NCI-H510A treated with DMSO at 0.1 percent for 48 hours (cell line): ENCODE results near the gene RTP1.
"Not testable (repeated sequence)": the region's sequence is repeated elsewhere in the genome, so short reads cannot be mapped to it uniquely, and the experiment has no call there.

ENCODE experiments used
- DNase-seq: peaks from one replicate; lab custom pipeline; 2025; lab: John Stamatoyannopoulos, UW

RTP1 gene, protein sequence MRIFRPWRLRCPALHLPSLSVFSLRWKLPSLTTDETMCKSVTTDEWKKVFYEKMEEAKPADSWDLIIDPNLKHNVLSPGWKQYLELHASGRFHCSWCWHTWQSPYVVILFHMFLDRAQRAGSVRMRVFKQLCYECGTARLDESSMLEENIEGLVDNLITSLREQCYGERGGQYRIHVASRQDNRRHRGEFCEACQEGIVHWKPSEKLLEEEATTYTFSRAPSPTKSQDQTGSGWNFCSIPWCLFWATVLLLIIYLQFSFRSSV

DNA sequence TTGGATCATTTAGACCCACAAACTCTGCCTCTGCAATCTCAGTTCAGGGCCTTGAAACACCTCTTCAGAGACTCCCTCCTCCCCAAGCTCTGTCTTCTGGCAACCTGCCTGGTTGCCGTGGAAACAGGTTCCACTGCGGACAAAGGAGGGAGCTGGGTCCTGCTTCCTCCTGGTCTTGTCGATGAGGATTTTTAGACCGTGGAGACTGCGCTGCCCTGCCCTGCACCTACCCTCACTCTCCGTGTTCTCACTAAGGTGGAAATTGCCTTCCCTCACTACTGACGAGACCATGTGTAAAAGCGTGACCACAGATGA is at the start of gene RTP1:
RTP1 (plus strand) TSS at position 152 of the 315 bp plus-strand sequence; CDS start at position 182, 30 bp downstream.
- DNase-seq: no peak

GRCh38 chr3:187150186-187150585 is 47.1 kb upstream of the RTP1 start:
- DNase-seq: no peak

- DNase-seq: no peak
These were observed 46.7 kb upstream of the RTP1 start for GRCh38 chr3:187150599-187150998.

- no peak for DNase-seq
These were observed 35.7 kb upstream of the RTP1 start for GRCh38 chr3:187161556-187161955.

DNA sequence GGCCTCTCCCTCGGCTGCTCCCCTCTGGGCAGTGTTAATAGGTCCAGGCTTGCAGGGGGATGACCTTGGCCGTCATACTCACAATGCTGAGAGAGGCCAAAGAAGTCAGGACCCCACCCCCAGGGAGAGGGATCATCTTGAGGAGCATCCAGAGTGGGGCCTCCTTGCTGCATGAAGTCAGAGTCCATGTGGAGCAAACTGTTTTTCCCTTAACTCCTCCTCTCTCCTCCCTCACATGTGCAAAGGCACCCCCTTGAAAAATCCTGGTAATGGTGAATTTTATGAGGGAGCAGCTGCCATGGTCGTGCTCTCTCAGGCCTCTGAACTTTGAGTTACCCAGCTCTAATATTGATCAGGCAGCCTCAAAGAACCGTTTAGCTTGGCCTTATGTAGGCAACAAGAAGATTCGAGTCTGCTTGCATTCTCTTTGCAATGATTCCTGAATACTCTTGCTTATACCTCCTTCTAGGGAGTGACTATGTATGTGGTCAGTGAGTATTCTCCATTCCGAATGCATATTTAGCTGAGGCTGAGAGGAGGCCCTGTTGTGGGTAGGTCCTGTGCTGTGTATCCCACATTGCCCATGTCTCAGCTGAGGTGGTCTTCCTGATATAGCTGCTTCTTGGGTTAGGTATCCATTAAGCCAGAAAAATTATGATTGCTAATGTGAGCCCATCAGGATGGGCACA is 34.9 kb upstream of the RTP1 start:
- no peak for DNase-seq

- DNase-seq: peak; percentile 84
These were observed 32.1 kb upstream of the RTP1 start for GRCh38 chr3:187165144-187165543.

DNA sequence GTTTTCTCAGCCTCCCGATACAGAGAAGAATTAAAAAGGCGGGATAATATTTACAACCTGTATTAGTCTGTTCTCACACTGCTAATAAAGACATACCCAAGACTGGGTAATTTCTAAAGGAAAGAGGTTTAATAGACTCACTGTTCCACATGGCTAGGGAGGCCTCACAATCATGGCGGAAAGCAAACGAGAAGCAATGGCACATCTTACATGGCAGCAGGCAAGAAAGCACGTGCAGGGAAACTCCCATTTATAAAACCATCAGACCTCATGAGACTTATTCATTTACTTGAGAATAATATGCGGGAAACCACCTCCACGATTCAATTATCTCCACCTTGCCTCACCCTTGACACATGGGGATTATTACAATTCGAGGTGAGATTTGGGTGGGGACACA is 30.5 kb upstream of the RTP1 start:
- DNase-seq: no peak

- DNase-seq: no peak
These were observed 29.5 kb upstream of the RTP1 start for GRCh38 chr3:187167777-187168176.

DNA sequence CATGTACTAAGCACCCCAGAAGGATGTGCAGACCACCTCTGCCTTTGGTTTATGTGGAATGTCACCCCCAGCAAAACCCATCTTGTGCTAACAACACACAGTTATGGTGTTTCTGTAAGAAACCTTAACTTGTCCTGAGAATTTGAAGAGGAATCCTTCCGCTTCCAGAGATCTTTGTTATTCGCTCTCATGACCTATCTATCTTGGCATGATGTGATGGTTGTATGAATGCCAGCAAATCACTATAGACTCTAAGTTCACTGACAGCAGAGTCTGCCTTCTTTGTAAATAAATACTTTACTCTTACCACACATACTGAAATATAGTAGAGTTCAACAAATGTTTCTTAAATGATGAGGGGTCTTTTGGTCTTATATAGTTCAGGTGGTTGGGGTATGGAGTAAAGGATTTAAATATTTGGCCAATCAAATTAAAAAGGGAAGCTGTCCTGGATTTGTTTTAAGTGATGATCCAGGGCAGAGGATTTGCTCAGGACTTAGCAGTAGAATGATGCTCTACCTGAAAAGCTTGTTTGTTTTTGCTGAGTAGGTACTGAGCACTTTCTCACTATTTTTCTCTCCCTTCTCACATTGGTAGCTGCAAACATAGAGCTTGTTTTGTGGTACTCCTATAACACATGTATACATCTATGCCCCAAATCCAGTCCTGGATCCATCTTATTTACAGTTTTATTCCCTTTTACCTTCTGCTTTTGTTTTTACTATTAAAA is 27.9 kb upstream of the RTP1 start:
- DNase-seq: no peak

DNA sequence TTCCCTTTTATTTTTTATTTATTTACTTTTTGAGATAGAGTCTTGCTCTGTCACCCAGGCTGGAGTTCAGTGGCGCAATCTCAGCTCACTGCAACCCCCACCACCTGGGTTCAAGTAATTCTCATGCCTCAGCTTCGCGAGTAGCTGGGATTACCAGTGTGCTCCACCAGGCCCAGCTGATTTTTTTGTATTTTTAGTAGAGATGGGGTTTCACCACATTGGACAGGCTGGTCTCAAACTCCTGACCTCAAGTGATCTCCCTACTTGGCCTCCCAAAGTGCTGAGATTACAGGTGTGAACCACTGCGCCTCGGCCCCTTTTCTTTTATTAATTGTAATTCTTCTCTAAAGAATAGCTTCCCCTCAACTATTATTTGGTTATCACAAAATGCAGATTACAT is 26.4 kb upstream of the RTP1 start:
- not testable (repeated sequence) for DNase-seq

DNA sequence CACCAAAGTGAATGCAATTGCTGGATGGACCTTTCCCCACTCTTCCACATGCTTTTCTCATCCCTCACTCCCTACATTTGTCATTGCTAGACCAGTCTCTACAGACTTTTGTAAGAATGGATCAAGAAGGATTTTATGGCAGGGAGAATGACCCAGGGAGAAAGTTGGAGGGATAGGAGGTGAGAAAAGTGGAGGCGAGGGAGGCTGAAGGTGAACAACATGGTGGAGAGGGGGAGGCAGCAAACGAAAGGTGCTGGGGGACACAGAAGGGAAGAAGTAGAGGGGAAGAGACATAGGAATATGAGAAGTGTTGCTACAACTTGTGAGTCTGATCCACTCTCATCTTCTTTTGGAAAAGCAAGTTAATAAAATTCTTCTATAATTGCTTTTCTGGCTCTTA is 24.4 kb upstream of the RTP1 start:
- no peak for DNase-seq

- DNase-seq: no peak
These were observed 15.7 kb upstream of the RTP1 start for GRCh38 chr3:187181454-187182170.

DNA sequence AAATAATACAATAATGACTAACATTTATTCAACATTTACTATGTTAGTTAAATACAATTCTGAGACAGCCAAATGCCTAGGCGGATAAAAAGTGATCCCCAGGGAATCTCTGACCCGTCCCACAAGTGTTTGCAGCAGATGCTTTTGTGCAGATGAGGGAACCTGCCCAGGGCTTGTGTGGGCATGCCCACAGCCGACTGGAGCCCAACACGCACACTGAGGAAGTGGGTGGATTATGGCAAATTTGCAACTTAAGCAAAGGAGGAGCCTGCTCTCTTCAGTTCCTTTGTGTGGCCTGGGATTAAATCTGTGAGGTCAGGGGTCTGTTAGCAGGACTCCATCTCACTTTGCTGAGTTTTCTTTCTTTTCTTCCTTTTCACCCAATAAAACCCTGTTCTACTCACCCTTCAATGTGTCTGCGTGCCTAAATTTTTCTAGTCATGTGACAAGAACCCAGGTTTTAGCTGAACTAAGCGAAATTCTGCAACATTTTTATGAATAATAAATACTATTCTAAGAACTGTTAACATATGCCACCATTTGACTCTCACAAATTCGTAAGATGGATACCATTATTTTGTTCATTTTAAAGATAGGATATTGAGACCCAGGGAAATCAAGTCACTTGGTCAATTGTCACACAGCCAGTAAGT is 13.9 kb upstream of the RTP1 start:
- no peak for DNase-seq

DNA sequence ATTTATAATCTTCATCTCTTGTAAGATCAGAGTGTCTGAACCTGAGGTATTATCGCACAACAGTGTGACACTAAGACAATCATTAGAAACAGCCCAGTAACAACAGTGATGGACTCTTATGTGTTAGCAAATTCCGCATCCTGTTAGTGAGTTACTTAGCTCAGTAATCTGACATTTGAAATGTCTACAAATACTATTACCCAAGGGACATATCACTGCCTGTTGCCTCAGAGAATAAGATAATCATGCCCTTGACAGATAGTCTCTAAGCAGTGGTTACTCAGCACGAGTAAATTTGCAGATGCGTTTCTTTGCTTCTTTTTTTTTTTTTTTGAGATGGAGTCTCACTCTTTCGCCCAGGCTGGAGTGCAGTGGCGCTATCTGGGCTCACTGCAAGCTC is 13.4 kb upstream of the RTP1 start:
- no peak for DNase-seq

- no peak for DNase-seq
These were observed 11.5 kb upstream of the RTP1 start for GRCh38 chr3:187185759-187186158.

- no peak for DNase-seq
These were observed 10.9 kb upstream of the RTP1 start for GRCh38 chr3:187186375-187186774.

DNA sequence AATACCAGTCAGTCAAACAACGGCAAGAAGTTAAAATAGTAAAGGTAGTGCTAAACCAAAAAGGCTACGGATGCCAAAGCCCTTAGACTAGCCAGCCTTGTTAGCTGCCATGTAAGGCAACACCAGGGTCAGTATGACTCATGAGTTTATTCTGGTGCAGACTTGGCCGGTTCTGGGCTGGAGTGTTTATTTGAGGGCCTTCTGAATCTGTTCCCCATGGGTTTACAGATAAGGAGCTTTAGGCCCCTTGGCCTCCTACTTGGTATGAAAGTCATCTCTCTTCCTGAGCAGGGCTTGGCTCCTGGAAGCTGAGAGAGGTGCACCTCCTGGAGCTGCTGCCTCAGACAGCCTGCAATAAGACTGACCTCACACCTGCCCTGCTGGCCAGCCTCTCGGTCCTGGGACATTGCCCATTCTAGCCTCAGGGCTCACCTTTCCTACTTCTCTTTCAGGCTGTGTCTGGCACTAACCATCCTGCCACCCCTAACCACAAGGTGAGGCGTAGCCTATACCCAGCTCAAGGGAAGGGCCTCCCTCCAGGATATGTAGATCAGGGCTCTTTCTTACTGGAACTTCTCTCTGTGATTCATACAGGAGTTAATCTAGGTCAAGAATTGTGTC is 10.4 kb upstream of the RTP1 start:
- no peak for DNase-seq

- DNase-seq: no peak
These were observed 8.4 kb upstream of the RTP1 start for GRCh38 chr3:187188931-187189330.

- no peak for DNase-seq
These were observed 6.0 kb upstream of the RTP1 start for GRCh38 chr3:187191271-187191670.

DNA sequence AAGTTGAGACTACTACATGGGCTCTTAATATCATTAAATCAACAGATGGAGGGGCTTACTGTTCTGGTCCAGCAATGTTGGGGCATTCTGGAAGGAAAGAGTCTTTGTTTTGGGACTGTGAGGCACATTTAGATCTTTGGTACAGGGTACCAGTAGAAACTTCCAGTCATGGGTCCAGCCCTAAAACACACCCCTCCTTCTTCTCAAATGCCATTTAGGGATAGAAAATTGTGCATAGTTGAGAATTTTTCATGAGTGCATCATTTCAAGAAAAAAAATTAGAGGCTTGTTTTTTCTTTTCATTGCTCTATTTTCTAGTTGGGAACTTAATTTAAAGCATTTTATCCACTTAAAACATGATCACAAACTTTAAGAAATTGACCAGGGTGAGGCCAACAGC is 4.1 kb upstream of the RTP1 start:
- DNase-seq: no peak

DNA sequence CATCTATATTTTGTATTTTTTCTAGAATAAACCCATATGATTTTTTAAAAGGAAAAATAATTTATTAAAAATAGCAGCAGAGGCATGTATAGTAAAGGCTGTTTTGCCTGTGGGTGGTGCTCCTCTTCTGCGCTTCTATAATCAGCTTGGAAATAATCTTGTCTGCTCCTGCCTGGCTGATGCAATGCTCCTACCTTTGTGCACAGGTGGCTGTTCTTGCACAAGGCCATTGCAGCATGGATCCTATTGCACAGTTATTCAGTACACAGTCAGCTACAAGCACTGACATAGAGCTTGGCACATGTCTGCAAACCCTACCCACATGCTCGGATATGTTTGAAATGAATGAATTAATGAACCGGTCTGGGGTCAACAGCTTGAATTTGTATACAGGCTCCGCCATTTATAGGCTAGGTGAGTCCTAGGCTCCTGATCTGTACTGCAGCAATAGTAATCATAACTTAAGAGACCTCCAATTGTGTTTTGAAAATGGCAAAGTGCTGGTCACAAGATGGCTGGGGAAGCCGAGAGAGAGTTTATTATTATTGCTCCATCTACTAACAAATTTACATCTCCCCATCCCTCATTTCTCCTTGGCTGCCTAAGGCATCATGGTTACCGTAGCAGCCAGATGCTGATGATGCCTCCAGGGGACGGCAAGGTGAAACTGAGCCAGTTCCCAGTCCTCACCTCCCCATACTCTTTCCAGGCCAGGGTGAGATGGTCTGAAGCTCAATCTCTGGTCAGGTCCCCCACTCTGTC is 532 bp upstream of the RTP1 start:
- no peak for DNase-seq
